Astrocyte (in vitro differentiated cells and primary cell): ENCODE measurements around the gene ZNF667. TPM values are rescaled to one million over a fixed set of nuclear protein-coding genes. Genes with fewer than 3 reads are reported as not detected.

Experiments used
- DNase-seq: peaks from one replicate; pipeline ENCODE4 v3.0.0-alpha.2; 2010; ENCODE audit warnings: low read depth
- FAIRE-seq: peaks from 2 replicates; lab custom pipeline; 2011; peaks lifted over from hg19 to GRCh38; lab: Jason Lieb, UNC
- H2AFZ ChIP-seq: 2 replicates; pipeline ENCODE4 v1.6.0; 2012; ENCODE audit warnings: low read depth, low read length, inconsistent platforms
- H3K27ac ChIP-seq: 2 replicates; pipeline ENCODE4 v1.5.1; 2011; ENCODE audit warnings: low read depth, low read length, inconsistent platforms
- H3K27me3 ChIP-seq: 2 replicates; pipeline ENCODE4 v1.6.0; 2011; ENCODE audit warnings: low read length, inconsistent platforms; ENCODE audit not compliant: insufficient read depth
- H3K36me3 ChIP-seq: 2 replicates; pipeline ENCODE4 v1.5.1; 2011; ENCODE audit warnings: low read length, inconsistent platforms; ENCODE audit not compliant: insufficient read depth
- H3K4me1 ChIP-seq: 2 replicates; pipeline ENCODE4 v1.5.1; 2011; ENCODE audit warnings: low read length, inconsistent platforms; ENCODE audit not compliant: insufficient read depth
- H3K4me2 ChIP-seq: 2 replicates; pipeline ENCODE4 v1.6.0; 2012; ENCODE audit warnings: low read length, inconsistent platforms
- H3K4me3 ChIP-seq: 2 replicates; pipeline ENCODE4 v1.5.1; 2011; ENCODE audit warnings: low read depth, mild to moderate bottlenecking, low read length, inconsistent platforms; ENCODE audit not compliant: insufficient read depth
- H3K79me2 ChIP-seq: 2 replicates; pipeline ENCODE4 v1.6.0; 2012; ENCODE audit warnings: mild to moderate bottlenecking, low read length, inconsistent platforms; ENCODE audit not compliant: insufficient read depth
- H3K9ac ChIP-seq: 2 replicates; pipeline ENCODE4 v1.6.0; 2012; ENCODE audit warnings: mild to moderate bottlenecking, low read length, inconsistent platforms
- H3K9me3 ChIP-seq: 2 replicates; pipeline ENCODE4 v1.5.1; 2012; ENCODE audit warnings: low read depth, mild to moderate bottlenecking, low read length, inconsistent platforms; ENCODE audit not compliant: insufficient read depth
- H4K20me1 ChIP-seq: 2 replicates; pipeline ENCODE4 v1.6.0; 2012; ENCODE audit warnings: low read length, inconsistent platforms; ENCODE audit not compliant: insufficient read depth
- H3K27ac Mint-ChIP-seq: one replicate; pipeline ENCODE4 v1.8.0; 2021; ENCODE audit warnings: mild to moderate bottlenecking, mixed read lengths; ENCODE audit not compliant: unreplicated experiment
- H3K27me3 Mint-ChIP-seq: one replicate; pipeline ENCODE4 v1.8.0; 2021; ENCODE audit warnings: low read depth, mixed read lengths; ENCODE audit not compliant: unreplicated experiment
- H3K36me3 Mint-ChIP-seq: one replicate; pipeline ENCODE4 v1.8.0; 2021; ENCODE audit warnings: low read depth, mixed read lengths; ENCODE audit not compliant: unreplicated experiment
- H3K4me1 Mint-ChIP-seq: one replicate; pipeline ENCODE4 v1.8.0; 2021; ENCODE audit warnings: low read depth, mixed read lengths; ENCODE audit not compliant: unreplicated experiment
- H3K4me3 Mint-ChIP-seq: one replicate; pipeline ENCODE4 v1.8.0; 2021; ENCODE audit warnings: mild to moderate bottlenecking, moderate library complexity, mixed read lengths; ENCODE audit not compliant: unreplicated experiment
- H3K9me3 Mint-ChIP-seq: one replicate; pipeline ENCODE4 v1.8.0; 2021; ENCODE audit warnings: mild to moderate bottlenecking, mixed read lengths; ENCODE audit not compliant: unreplicated experiment
- CTCF ChIP-seq: IDR thresholded peaks from 2 replicates; pipeline ENCODE4 v1.5.1; 2011; ENCODE audit warnings: low read depth, mild to moderate bottlenecking, inconsistent platforms, low read length, moderate library complexity; ENCODE audit not compliant: insufficient read depth
- EZH2 ChIP-seq: IDR thresholded peaks from 2 replicates; pipeline ENCODE4 v1.6.1; 2012; ENCODE audit warnings: mild to moderate bottlenecking, low read length, inconsistent platforms; ENCODE audit not compliant: insufficient read depth
- total RNA-seq: library from RNA; stranded (reverse); gene quantifications from 2 replicates; pipeline ENCODE4 v1.2.1, GENCODE V29; 2021

The ZNF667 gene
- total RNA-seq, 1 donor from 2014 or later, result 0.64 TPM

GRCh38 chr19:56403764-56404704, 73.1 kb downstream of the ZNF667 start, which contains the start of gene ZNF583:
ZNF583 (plus strand) TSS chr19:56404332; CDS start chr19:56407115, 2,783 bp downstream.
- TF ChIP-seq EZH2 (no peak), CTCF (no peak)
- Histone ChIP-seq H4K20me1 (no peaks in the 10 kb centered on the region), H3K27me3 (no peaks in the 10 kb centered on the region), H3K4me2 (peak within 1 kb of the TSS; percentile 94), H2AFZ (peak within 1 kb of the TSS; percentile 99), H3K79me2 (peaks cover 20% of the 10 kb centered on the region), H3K9ac (peak within 1 kb of the TSS; percentile 91), H3K9me3 (peaks cover 41% of the 10 kb centered on the region), H3K4me3 (peak within 1 kb of the TSS; percentile 97), H3K36me3 (peaks cover 20% of the 10 kb centered on the region), H3K4me1 (peaks cover 12% of the 10 kb centered on the region), H3K27ac (peak within 1 kb of the TSS; percentile 94)
- H3K36me3 Mint-ChIP-seq, result peaks cover 65% of the 10 kb centered on the region
- H3K27me3 Mint-ChIP-seq, result no peaks in the 10 kb centered on the region
- DNase-seq, result peak; percentile 96
- peak within 1 kb of the TSS; percentile 90 for H3K4me3 Mint-ChIP-seq
- peak within 1 kb of the TSS; percentile 87 for H3K27ac Mint-ChIP-seq
- FAIRE-seq, result no peak
- peaks cover 61% of the 10 kb centered on the region for H3K9me3 Mint-ChIP-seq
- H3K4me1 Mint-ChIP-seq, result peaks cover 9% of the 10 kb centered on the region

GRCh38 chr19:56403261-56403660, 73.9 kb downstream of the ZNF667 start:
- Histone ChIP-seq H3K9ac (peak overlapping the region; percentile 91), H3K36me3 (peaks cover 12% of the 10 kb centered on the region), H2AFZ (peak overlapping the region; percentile 99), H3K79me2 (peaks cover 20% of the 10 kb centered on the region), H3K9me3 (peaks cover 35% of the 10 kb centered on the region), H3K4me2 (peak overlapping the region; percentile 94), H3K27ac (peak overlapping the region; percentile 94), H3K4me1 (peaks cover 12% of the 10 kb centered on the region), H3K4me3 (peak overlapping the region; percentile 97), H4K20me1 (no peaks in the 10 kb centered on the region), H3K27me3 (no peaks in the 10 kb centered on the region)
- Mint-ChIP-seq H3K4me3 (peak overlapping the region; percentile 90), H3K36me3 (peaks cover 64% of the 10 kb centered on the region), H3K27ac (peak overlapping the region; percentile 87), H3K27me3 (no peaks in the 10 kb centered on the region), H3K4me1 (peaks cover 9% of the 10 kb centered on the region), H3K9me3 (peaks cover 59% of the 10 kb centered on the region)
- TF ChIP-seq CTCF (no peak), EZH2 (no peak)
- DNase-seq (peak; percentile 30), FAIRE-seq (no peak)
